Dermis microvascular lymphatic vessel endothelial cell (primary cell): ENCODE results near the gene MS4A12. TPM values are rescaled to one million over a fixed set of nuclear protein-coding genes. Genes with fewer than 3 reads are reported as not detected.
"Not testable (repeated sequence)": the region's sequence is repeated elsewhere in the genome, so short reads cannot be mapped to it uniquely, and the experiment has no call there.

Experiments used
- DNase-seq, 2 donors: peaks; one replicate each; pipeline versions ENCODE4 v3.0.0 to v3.0.0-alpha.2; 2010; ENCODE audit warnings: low read depth in 2 of 2
- total RNA-seq: library from RNA; depleted of rRNA; stranded (reverse); fragments of >200 nt; gene quantifications from 2 replicates; pipeline ENCODE4 v1.2.1, GENCODE V29; 2014

Gene MS4A12
- total RNA-seq, 1 donor from 2014 or later = not detected

DNA sequence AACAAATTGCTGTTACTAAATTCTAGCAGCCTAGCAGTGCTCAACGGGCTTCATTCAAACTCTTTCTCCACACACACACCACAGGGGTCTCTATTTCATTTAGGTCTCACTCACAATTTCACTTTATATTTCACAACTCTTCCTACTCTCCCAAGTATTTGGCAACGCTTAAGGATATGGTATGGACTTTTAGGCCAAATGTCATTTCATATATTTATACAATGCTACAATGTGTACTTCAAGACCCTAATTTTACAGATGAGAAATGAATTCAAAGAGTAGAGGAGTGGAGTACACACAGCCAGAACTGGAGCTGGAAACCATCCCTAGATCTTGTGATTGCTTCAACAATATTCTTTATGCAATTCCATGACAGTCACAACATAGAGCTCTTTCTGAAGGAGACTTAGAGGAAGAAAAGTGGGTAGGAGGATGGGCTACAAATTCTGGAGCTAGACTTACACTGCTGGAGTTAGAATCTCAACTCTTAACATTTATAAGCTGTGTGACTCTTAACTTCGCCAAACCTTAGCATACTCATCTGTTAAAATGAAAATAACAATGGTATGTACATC lies 20.2 kb downstream of the MS4A12 start:
- DNase-seq = no peak

GRCh38 chr11:60513496-60514460 lies 21.2 kb downstream of the MS4A12 start:
- DNase-seq = peak in 1 of 2 donors; percentile 1

DNA sequence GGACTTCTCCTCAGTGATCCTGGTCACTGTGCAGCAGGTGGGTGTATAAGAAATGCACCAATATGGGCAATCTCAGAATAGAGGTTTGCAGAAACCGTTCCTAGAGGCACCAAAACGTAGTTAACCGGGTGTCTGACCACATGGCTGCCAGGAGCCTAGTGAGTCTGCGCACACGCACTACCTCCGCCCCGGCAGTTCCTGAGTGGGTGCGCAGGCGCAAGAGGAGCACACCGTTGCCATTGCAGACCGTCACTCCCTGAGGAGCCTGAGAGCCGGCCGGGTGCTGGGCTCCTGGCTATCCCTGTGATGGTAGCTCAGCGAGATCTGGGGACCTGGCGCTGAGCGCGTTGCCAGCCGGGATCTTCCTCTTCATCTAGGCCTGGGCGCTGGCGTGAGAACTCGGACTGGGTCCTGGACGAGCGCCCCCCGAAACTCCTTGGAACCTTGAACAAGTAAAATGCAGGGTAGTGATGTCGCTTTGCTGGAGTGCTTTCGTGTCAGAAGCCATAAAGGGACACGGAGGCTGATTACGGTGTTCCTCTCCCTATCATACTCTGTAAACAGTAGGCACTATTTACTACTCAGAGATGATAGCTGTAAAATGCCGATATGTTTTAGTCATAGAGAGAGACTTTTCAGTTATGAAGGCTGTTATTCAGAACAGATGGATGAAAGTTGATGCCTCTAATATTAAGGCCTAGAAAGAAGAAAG lies 22.7 kb downstream of the MS4A12 start, which contains the start of gene MS4A13:
TSS of gene MS4A13 (plus strand) at position 249 of the 712 bp plus-strand sequence. CDS start 2,692 bp downstream, outside the sequence.
- DNase-seq = no peak

- DNase-seq = no peak
These were observed 35.9 kb downstream of the MS4A12 start for GRCh38 chr11:60528465-60528864.

DNA sequence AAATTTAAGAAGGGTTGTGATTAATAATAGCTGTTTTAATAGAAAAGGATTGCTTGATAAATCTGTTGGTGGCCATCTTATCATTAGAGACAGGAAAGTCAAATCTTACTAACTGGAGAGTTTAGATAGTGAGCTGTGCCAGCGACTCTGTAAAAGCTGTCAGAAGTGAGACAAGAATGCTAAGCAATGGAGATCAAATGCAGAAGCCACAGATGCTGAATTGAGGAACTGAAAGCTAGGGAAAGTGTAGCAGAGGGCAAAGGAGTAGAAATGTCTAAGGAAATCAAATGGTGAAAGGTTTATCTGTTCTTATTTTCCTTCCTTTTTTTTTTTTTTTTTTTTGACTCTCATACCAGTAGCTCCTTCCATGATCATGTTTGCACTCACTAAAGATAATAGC lies 36.4 kb downstream of the MS4A12 start:
- no peak for DNase-seq

DNA sequence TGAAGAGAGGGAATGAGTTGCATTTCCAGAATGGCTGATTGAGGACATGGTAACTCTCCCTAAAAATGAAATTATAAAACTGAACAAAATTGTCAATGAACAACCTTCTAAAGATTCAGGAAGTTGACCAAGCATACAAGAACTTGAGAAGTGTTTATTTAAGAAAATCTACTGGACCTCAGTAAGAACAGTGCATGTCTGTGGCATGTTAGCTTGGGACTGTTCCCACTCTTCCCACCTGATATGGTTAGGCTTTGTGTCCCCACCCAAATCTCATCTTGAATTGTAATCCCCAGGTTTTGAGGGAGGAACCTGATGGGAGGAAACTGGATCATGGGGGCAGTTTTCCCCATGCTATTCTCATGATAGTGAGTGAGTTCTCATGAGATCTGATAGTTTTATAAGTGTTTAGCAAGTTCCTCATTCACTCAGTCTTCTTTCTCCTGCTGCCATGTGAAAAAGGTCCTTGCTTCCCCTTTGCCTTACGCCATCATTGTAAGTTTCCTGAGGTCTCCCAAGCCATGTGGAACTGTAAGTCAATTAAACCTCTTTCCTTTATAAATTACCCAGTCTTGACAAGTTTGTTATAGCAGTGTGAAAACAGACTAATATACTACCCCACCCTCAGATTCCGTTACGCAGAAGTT lies 38.0 kb downstream of the MS4A12 start:
- no peak for DNase-seq

GRCh38 chr11:60532383-60532782 lies 39.8 kb downstream of the MS4A12 start:
- not testable (repeated sequence) for DNase-seq

DNA sequence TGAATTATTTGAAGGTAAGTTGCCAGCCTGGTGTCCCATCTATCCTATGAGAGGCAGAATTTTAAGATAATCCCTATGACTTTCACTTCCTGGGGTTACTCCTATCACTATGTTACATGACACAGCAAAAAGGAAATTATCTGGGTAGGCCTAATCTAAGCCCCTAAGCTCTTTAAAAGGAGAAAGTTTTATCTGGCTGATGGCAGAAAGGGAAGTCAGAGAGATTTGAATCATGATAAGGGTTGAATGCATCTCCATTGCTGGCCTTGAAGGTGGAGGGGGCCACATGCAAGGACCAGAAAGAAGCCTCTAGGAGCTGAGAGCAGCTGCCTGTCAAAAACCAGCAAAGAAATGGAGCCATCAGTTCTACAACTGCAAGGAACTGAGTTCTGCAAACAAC lies 46.0 kb downstream of the MS4A12 start:
- DNase-seq = not testable (repeated sequence)

- no peak for DNase-seq
These were observed 51.5 kb downstream of the MS4A12 start for GRCh38 chr11:60544077-60544476.

Other genes with a start within 250 kb of the MS4A12 start
- gene MS4A4E, start 249.6 kb upstream of the MS4A12 start, total RNA-seq = not detected in 2 replicates
- not detected in 2 replicates for gene MS4A4A, start 212.1 kb upstream of the MS4A12 start, total RNA-seq
- gene MS4A6E, start 165.5 kb upstream of the MS4A12 start, total RNA-seq = not detected in 2 replicates
- gene MS4A7, start 114.2 kb upstream of the MS4A12 start, total RNA-seq = not detected in 2 replicates
- not detected in 2 replicates for gene MS4A14, start 96.3 kb upstream of the MS4A12 start, total RNA-seq
- gene MS4A5, start 63.2 kb upstream of the MS4A12 start, total RNA-seq = not detected in 2 replicates
- under 0.01 TPM in 1 of 2 replicates, not detected in the other for gene MS4A1, start 36.9 kb upstream of the MS4A12 start, total RNA-seq
- gene MS4A13, start 22.6 kb downstream of the MS4A12 start, total RNA-seq = not detected in 2 replicates
- gene MS4A8, start 206.8 kb downstream of the MS4A12 start, total RNA-seq = not detected in 2 replicates
- gene MS4A18, start 231.9 kb downstream of the MS4A12 start, total RNA-seq = not detected in 2 replicates